HG02884 (cell line): ENCODE data around the gene MACROH2A1.

ENCODE experiments used
- ATAC-seq: cut with Tn5 transposase; IDR thresholded peaks from one replicate; pipeline ENCODE4 v1.9.1; 2021; ENCODE audit warnings: mild to moderate bottlenecking, moderate library complexity; ENCODE audit not compliant: unreplicated experiment

Gene MACROH2A1

DNA sequence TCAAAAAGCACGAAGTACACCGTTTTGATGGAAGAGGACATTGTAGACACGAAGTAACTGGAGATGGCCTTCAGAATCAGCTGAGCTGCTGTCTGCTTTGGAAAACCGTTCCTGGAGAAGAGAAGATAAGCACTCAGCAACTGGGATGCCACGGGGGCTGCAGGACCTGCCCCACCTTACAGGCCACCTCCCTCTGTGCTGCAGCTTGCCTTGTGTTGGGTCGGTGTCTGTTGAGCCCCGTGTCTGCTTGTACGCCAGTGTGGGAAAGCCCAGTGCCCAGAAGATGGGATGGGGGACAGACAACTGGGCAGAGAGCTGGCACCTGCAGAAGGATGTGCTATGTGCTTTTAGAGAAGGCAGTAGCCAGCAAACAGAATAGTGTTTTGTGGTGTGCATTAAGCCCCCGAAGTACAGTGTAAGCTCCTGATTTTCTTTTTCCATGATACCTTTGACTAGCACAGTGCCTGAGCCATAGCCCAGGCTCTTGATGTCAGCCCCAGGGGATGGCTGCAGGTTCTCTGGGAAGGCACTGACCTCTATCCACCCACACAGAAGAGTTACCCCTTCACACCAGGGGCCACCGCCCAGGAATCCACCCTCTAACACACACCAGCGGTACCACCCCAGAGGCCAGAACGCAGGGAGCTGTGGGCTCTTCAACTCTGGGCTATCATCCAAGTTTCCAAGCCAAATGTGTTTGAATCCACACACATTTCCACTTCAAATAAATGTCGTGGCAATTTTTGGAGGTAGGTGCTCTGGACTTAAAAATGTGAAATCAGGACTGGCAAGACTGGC lies 63.8 kb downstream of the MACROH2A1 start:
- no peak for ATAC-seq

DNA sequence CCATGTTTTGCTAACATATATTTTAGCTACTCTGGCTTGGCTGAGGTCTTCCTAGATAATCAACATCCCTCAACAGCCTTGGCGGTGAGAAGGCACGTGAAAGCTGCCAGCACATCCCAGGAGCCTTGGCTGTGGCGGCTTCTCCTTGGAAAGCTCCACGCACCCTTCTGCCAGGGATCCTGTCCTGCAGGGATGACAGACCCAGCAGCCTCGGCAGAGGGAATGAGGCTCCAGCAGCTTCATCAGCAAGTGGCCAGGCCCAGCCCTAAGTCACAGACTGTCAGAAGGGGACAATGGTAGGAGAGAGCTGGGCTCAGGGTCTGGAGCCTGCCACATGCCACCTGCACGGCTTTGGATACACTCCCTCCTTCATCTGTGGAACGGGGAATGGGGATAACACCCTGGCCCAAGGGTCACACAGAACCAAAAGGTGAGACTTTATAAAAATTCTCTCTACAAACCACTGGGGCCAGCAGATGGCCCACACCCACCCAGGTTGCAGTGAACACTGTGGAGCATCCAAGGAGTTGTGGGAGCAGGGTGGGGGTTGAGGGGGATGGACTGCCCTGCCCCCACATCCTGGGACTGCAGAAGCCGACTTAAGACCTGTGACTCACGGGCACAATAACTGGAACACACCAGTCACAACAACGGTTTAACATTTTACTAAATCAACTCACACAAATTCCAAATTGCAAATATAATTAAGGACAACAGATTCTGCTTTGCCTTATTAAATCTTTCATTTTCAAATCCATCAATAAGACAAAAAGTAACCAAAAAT lies 65.1 kb downstream of the MACROH2A1 start:
- ATAC-seq, result no peak

DNA sequence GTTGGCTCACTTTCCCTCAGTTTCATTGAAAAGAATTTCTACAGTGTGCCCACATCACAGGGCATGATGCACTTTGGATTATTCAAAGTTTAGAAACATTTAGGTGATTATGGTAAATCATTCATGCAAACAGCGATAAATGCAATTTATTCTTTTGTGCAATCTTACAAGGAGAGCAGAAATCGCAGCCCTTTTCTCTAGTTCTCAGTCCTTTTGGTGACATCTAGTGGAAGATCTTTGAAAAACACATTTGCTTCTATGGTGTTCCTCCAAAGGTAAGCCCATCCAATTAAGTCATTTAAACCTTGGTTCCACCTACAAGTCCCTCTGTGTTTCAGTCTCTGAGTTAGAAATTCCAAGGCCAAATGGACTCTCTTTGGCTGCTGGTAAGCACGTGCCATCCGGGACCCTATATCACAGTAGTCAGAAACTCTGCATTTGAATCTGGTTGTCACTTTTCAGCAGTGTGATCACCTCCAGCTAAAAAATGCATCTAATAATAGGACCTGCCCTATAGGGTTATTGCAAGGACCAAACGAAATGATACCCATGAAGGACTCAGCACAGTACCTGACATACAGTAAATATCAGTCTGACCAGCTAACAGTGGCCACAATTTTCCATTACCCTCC lies 66.4 kb downstream of the MACROH2A1 start:
- no peak for ATAC-seq

DNA sequence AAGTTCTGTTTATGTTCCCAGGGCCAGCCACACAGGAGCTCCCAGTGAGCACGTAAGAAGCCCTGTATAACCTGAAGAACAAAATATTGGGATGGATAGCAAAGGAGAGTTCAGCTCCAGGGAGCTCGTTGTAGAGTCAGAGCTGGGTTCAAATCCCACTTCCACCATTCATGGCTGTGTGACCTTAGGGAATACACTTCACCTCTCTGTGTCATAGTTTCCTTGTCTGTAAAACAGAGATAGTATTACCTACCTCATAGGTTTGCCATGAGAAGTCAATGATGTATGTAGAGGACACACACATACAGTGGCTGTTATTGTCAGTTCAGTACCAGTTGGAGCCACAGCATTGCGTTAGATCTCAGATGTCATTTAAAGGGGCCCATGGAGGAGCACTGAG lies 67.4 kb downstream of the MACROH2A1 start:
- ATAC-seq, result no peak

- ATAC-seq, result no peak
Measured at GRCh38 chr5:135330798-135331096, 68.3 kb downstream of the MACROH2A1 start.

GRCh38 chr5:135329913-135330797 lies 68.9 kb downstream of the MACROH2A1 start:
- ATAC-seq, result no peak

- ATAC-seq, result no peak
Measured at GRCh38 chr5:135329066-135329912, 69.7 kb downstream of the MACROH2A1 start.

- ATAC-seq, result no peak
Measured at GRCh38 chr5:135328128-135328687, 70.8 kb downstream of the MACROH2A1 start.

- no peak for ATAC-seq
Measured at GRCh38 chr5:135327429-135328127, 71.5 kb downstream of the MACROH2A1 start.

- no peak for ATAC-seq
Measured at GRCh38 chr5:135326296-135327254, 72.5 kb downstream of the MACROH2A1 start.

- no peak for ATAC-seq
Measured at GRCh38 chr5:135324897-135325650, 74.0 kb downstream of the MACROH2A1 start.

DNA sequence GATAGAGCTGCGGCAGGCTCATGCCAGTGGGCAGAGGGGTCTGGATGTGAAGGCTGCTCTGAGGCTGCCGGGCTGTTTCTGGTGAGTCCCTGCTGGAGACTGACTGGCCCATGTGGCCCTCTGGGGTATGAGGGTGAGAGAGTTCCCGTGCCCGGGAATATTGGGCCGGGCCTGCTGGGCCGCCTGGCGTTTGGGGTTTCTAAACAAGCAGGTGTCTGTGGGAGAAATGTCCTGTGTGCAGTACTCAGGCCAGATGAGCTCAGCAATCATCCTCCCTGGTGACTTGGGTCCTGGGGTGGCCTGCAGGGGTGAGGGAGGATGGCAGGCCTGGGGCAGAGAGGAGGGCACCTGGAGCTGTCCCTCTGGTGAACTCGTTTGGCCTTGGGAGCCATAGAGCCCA lies 74.9 kb downstream of the MACROH2A1 start:
- no peak for ATAC-seq

- ATAC-seq, result no peak
Measured at GRCh38 chr5:135323701-135324132, 75.3 kb downstream of the MACROH2A1 start.

DNA sequence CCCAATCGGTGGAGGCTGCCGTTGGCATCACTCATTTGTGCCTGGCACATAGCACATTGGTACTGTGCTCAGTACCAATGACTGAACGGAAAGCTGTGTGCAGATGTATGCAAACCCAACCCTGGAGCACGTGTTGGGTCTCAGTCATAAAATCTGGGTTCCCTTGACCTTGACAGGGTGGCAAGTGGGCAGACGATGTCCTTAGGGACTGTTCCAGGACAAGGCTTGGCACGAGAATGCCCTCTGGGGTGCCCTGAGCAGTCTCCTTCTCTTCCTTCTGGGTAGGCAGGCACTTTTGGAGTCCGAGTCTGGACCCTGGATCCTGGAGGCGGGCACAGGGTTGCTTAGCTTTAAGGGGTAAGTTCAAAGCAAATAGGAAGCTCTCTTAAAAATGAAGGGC lies 75.8 kb downstream of the MACROH2A1 start:
- ATAC-seq, result no peak

- ATAC-seq, result no peak
Measured at GRCh38 chr5:135322744-135323143, 76.3 kb downstream of the MACROH2A1 start.

DNA sequence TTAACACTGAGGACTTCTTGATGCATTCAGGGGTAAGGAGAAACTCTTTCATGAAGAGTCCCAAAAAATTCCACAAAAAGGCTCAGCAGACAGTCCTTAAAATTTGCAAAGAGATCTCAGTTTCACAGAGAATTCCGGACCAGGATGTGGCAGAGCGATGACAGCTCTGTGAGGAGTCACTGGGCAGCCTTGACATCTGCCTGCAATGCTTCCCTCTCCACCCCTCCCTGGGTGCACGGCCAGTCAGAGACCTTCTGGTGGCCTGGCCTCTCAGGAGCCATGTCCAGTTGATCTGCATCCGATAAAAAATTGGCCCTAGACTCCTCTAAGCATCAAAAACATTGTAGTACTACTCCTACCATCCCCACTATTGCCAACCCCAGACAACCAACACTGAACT lies 76.8 kb downstream of the MACROH2A1 start:
- ATAC-seq, result no peak
